KMS-11 (cell line): Measurements from ENCODE around the gene CCDC88B.

ENCODE experiments used
- H2AFZ ChIP-seq: fragments of 200-600 bp; sonication (generic); 2 replicates; pipeline ENCODE4 v1.6.1; 2016; ENCODE audit warnings: antibody characterized with exemption, mixed run types, low read depth
- H3K27ac ChIP-seq: fragments of 200-600 bp; sonication (generic); 2 replicates; pipeline ENCODE4 v1.6.1; 2016; ENCODE audit warnings: mild to moderate bottlenecking, mixed run types
- H3K27me3 ChIP-seq: fragments of 200-600 bp; sonication (generic); 2 replicates; pipeline ENCODE4 v1.6.1; 2017; ENCODE audit warnings: mild to moderate bottlenecking, low read depth, mixed run types, moderate library complexity; ENCODE audit not compliant: insufficient read depth
- H3K36me3 ChIP-seq: fragments of 200-600 bp; sonication (generic); 2 replicates; pipeline ENCODE4 v1.6.1; 2017; ENCODE audit warnings: mild to moderate bottlenecking, mixed run types; ENCODE audit not compliant: insufficient read depth
- H3K4me1 ChIP-seq: fragments of 200-600 bp; sonication (generic); 2 replicates; pipeline ENCODE4 v1.6.1; 2016; ENCODE audit warnings: mild to moderate bottlenecking, low read depth, mixed run types; ENCODE audit not compliant: poor library complexity, severe bottlenecking
- H3K4me2 ChIP-seq: fragments of 200-600 bp; sonication (generic); 2 replicates; pipeline ENCODE4 v1.7.0; 2016; ENCODE audit warnings: mild to moderate bottlenecking, mixed run types
- H3K4me3 ChIP-seq: fragments of 200-600 bp; sonication (generic); IDR thresholded peaks from 2 replicates; pipeline ENCODE4 v1.6.1; 2017; ENCODE audit warnings: low read depth, low read length, mixed read lengths; ENCODE audit not compliant: insufficient read depth
- H3K79me2 ChIP-seq: fragments of 200-600 bp; sonication (generic); 2 replicates; pipeline ENCODE4 v1.6.1; 2016; ENCODE audit warnings: low read depth, mixed run types; ENCODE audit not compliant: insufficient read depth
- H3K9ac ChIP-seq: fragments of 200-600 bp; sonication (generic); 2 replicates; pipeline ENCODE4 v1.6.1; 2016; ENCODE audit warnings: mild to moderate bottlenecking, mixed run types
- H4K20me1 ChIP-seq: fragments of 200-600 bp; sonication (generic); 2 replicates; pipeline ENCODE4 v1.6.1; 2016; ENCODE audit warnings: mild to moderate bottlenecking, mixed run types; ENCODE audit not compliant: insufficient read depth
- TF ChIP-seq, protein P1 (sequence below): fragments of 200-600 bp; sonication (generic); conservative IDR thresholded peaks from 2 replicates; pipeline ENCODE4 v1.6.1; 2017; ENCODE audit warnings: low read depth, mild to moderate bottlenecking, antibody characterized with exemption, low read length, moderate library complexity, mixed read lengths

The CCDC88B gene

DNA sequence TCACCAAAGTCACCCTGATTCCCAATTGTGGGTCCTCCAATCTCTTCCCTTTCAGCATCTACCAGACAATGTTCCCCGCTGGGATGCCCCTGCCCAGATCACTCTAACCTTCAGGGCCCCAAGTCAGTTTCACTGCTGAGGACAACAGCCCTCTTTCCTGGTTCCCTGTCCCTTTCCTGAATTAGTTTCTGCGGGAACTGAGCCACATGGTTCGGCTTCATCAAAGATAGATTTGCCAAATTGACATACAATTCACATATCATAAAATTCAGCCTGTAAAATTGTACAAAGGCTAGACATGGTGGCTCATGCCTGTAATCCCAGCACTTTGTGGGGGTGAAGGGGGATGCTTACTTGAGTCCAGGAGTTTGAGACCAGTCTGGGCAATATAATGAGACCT lies 12.0 kb upstream of the CCDC88B start:
- no peaks in the 10 kb centered on the region for H4K20me1 ChIP-seq
- no peak overlapping the region for H3K9ac ChIP-seq
- no peak overlapping the region for H3K27ac ChIP-seq
- H3K79me2 ChIP-seq, result no peaks in the 10 kb centered on the region
- TF ChIP-seq, protein P1, sequence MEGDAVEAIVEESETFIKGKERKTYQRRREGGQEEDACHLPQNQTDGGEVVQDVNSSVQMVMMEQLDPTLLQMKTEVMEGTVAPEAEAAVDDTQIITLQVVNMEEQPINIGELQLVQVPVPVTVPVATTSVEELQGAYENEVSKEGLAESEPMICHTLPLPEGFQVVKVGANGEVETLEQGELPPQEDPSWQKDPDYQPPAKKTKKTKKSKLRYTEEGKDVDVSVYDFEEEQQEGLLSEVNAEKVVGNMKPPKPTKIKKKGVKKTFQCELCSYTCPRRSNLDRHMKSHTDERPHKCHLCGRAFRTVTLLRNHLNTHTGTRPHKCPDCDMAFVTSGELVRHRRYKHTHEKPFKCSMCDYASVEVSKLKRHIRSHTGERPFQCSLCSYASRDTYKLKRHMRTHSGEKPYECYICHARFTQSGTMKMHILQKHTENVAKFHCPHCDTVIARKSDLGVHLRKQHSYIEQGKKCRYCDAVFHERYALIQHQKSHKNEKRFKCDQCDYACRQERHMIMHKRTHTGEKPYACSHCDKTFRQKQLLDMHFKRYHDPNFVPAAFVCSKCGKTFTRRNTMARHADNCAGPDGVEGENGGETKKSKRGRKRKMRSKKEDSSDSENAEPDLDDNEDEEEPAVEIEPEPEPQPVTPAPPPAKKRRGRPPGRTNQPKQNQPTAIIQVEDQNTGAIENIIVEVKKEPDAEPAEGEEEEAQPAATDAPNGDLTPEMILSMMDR, result no peak
- H2AFZ ChIP-seq, result no peak overlapping the region
- no peak overlapping the region for H3K4me2 ChIP-seq
- peaks cover 12% of the 10 kb centered on the region for H3K4me1 ChIP-seq
- no peak overlapping the region for H3K4me3 ChIP-seq
- no peaks in the 10 kb centered on the region for H3K27me3 ChIP-seq
- H3K36me3 ChIP-seq, result no peaks in the 10 kb centered on the region

- Histone ChIP-seq H3K27ac (no peak overlapping the region), H3K79me2 (no peaks in the 10 kb centered on the region)
- TF ChIP-seq, protein P1, result no peak
Observed at GRCh38 chr11:64330888-64331287, 9.1 kb upstream of the CCDC88B start.

GRCh38 chr11:64331569-64332371 lies 8.2 kb upstream of the CCDC88B start:
- Histone ChIP-seq H2AFZ (peak overlapping the region; percentile 38; the same call in 1 of the 2 replicates), H4K20me1 (no peaks in the 10 kb centered on the region), H3K27ac (no peak overlapping the region), H3K4me3 (no peak overlapping the region), H3K4me1 (peaks cover 36% of the 10 kb centered on the region), H3K9ac (no peak overlapping the region), H3K36me3 (no peaks in the 10 kb centered on the region), H3K27me3 (no peaks in the 10 kb centered on the region), H3K4me2 (no peak overlapping the region; the same call in 1 of the 2 replicates), H3K79me2 (no peaks in the 10 kb centered on the region)
- TF ChIP-seq, protein P1, result peak; percentile 63

More at GRCh38 chr11:64330888-64331287, 9.1 kb upstream of the CCDC88B start:
- Histone ChIP-seq H2AFZ (no peak overlapping the region), H3K9ac (no peak overlapping the region), H3K4me1 (peaks cover 29% of the 10 kb centered on the region), H3K36me3 (no peaks in the 10 kb centered on the region), H3K27me3 (no peaks in the 10 kb centered on the region), H4K20me1 (no peaks in the 10 kb centered on the region), H3K4me2 (no peak overlapping the region), H3K4me3 (no peak overlapping the region)

GRCh38 chr11:64333556-64333955 lies 6.4 kb upstream of the CCDC88B start:
- H3K27ac ChIP-seq, result no peak overlapping the region
- H3K9ac ChIP-seq, result no peak overlapping the region
- no peak overlapping the region for H2AFZ ChIP-seq

More at GRCh38 chr11:64333556-64333955, 6.4 kb upstream of the CCDC88B start:
- Histone ChIP-seq H3K36me3 (no peaks in the 10 kb centered on the region), H3K4me1 (peaks cover 36% of the 10 kb centered on the region), H3K4me3 (no peak overlapping the region), H3K4me2 (no peak overlapping the region), H3K27me3 (no peaks in the 10 kb centered on the region), H4K20me1 (no peaks in the 10 kb centered on the region), H3K79me2 (no peaks in the 10 kb centered on the region)
- TF ChIP-seq, protein P1, result no peak
